ENCODE measurements around the gene TUBB. TPM values are rescaled to one million over a fixed set of nuclear protein-coding genes. Genes with fewer than 3 reads are reported as not detected.

TUBB gene
- total and polyA plus RNA-seq, 2 donors (not counting 1 experiment from before 2014, with no cell fraction given), result 102 to 295 TPM

DNA sequence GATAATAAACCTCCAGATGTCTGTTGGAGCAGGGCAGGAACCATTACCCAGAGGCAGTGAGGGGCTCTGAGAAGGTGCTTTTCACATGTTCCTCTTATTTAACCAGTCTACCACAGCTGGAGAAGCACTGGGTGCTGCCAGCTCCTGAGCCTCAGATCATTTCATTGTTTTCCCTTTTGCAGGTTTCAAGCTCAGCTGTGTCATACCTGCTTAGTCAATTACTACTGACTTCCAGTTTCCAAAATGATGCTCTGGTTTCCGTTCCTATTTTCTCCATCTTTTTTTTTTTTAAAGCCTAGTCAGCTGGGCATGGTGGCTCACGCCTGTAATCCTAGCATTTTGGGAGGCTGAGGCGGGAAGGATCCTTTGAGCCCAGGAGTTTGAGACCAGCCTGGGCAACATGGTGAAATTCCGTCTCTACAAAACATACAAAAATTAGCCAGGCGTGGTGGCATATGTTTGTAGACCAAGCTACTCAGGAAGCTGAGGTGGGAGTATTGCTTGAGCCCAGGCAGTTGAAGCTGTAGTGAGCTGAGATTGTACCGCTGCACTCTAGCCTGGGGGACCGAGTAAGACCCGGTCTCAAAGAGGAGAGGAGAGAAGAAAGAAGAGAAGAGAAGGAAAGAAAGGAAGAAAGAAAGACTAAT is 15.6 kb downstream of the TUBB start:
- peak; percentile 53 for ATAC-seq (ENCODE audit: low read depth)
- peaks cover 37 to 40% of the 10 kb centered on the region in 2 donors for H3K4me1 ChIP-seq (ENCODE audit: control insufficient read depth in 2 of 2, insufficient read depth in 2 of 2, low read length in 2 of 2)
- peaks cover 0 to 14% of the 10 kb centered on the region in 2 experiments for H3K36me3 ChIP-seq (replicated peaks in 1 of 2; ENCODE audit: control extremely low read depth in 1 of 2, control insufficient read depth in 1 of 2, extremely low read depth in 1 of 2, insufficient read depth in 2 of 2, low read length in 1 of 2)
- 39% methylated on average over 5 of the region's 8 CpGs for WGBS (ENCODE audit: insufficient coverage)
- intact Hi-C loops (cut with micrococcal nuclease), result no loop called here
- peak; percentile 76 for DNase-seq
- peak overlapping the region; percentile 55 for H3K27ac Mint-ChIP-seq
- H4K20me1 ChIP-seq (ENCODE audit: control insufficient read depth, insufficient read depth, low read length, poor library complexity, severe bottlenecking), result peaks cover 7% of the 10 kb centered on the region
- H3K9me3 ChIP-seq (ENCODE audit: control extremely low read depth in 1 of 3, control insufficient read depth in 2 of 3, insufficient read depth in 1 of 3, low read length in 2 of 3), result no peaks in the 10 kb centered on the region
- peak overlapping the region; percentile 49 for H3K4me2 ChIP-seq (replicated peaks; ENCODE audit: low read depth, low read length, poor library complexity, severe bottlenecking)
- no peaks in the 10 kb centered on the region for H3K9me3 Mint-ChIP-seq (ENCODE audit: insufficient read depth)
- peak overlapping the region in 1 of 2 donors; percentile 51 for H3K27ac ChIP-seq (ENCODE audit: low read length in 2 of 2)
- H3K27me3 ChIP-seq (replicated peaks in 1 of 4; ENCODE audit: control extremely low read depth in 1 of 4, control insufficient read depth in 3 of 4, insufficient read depth in 4 of 4, low read length in 3 of 4), result no peaks in the 10 kb centered on the region
- H3K9ac ChIP-seq (ENCODE audit: low read length), result peak overlapping the region; percentile 11
- peaks cover 20% of the 10 kb centered on the region for H3K79me2 ChIP-seq (ENCODE audit: control insufficient read depth, insufficient read depth, low read length)
- peak overlapping the region; percentile 57 for H3K4me3 Mint-ChIP-seq
- H3K4me3 ChIP-seq (ENCODE audit: control extremely low read depth in 1 of 5, extremely low read depth in 1 of 5, insufficient read depth in 1 of 5, low read depth in 2 of 5, low read length in 4 of 5), result no peak overlapping the region
- no peaks in the 10 kb centered on the region for H3K27me3 Mint-ChIP-seq
- TF ChIP-seq, protein P1, sequence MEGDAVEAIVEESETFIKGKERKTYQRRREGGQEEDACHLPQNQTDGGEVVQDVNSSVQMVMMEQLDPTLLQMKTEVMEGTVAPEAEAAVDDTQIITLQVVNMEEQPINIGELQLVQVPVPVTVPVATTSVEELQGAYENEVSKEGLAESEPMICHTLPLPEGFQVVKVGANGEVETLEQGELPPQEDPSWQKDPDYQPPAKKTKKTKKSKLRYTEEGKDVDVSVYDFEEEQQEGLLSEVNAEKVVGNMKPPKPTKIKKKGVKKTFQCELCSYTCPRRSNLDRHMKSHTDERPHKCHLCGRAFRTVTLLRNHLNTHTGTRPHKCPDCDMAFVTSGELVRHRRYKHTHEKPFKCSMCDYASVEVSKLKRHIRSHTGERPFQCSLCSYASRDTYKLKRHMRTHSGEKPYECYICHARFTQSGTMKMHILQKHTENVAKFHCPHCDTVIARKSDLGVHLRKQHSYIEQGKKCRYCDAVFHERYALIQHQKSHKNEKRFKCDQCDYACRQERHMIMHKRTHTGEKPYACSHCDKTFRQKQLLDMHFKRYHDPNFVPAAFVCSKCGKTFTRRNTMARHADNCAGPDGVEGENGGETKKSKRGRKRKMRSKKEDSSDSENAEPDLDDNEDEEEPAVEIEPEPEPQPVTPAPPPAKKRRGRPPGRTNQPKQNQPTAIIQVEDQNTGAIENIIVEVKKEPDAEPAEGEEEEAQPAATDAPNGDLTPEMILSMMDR (IDR thresholded peaks at IDR 0.05), result no peak
- TF ChIP-seq EZH2 (IDR thresholded peaks at IDR 0.05; ENCODE audit: borderline replicate concordance, insufficient read depth, low read depth, low read length, poor library complexity, severe bottlenecking), result no peak
- H3K4me1 Mint-ChIP-seq, result peaks cover 40% of the 10 kb centered on the region
- no peak overlapping the region for H2AFZ ChIP-seq (ENCODE audit: insufficient read depth, low read depth, low read length, poor library complexity, severe bottlenecking)
- ChIA-PET CTCF (interaction anchor here (1.2 to 22.5 kb wide), 7 partner anchors 9 to 254 kb away, joined by 3 to 963 read pairs (median 4); partner anchors contain the start of genes DHX16 and TUBB), POLR2A (interaction anchor here (0.6 to 0.9 kb wide), 4 partner anchors 14 to 136 kb away, joined by 3 to 9 read pairs (median 4); no protein-coding TSS in a partner anchor)

DNA sequence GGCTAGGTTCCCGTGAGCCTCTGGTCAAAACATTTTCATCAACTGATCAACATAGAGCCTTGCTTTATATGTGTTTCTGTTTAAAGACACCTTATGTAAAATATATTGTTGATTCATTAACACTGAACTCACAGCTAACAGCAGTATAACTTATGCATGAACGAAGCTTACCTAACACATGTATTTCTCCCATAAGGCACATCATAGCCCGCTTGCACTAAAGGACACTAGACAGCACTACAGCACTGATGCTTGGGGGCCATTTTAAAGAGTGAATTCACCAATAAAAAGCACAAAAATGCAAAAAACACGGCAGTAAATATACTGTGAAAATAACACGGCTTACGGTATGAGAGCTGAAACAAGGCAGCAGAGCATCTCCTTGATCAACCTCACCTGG is 18.4 kb downstream of the TUBB start:
- no peak overlapping the region for H3K27ac Mint-ChIP-seq
- H3K4me1 Mint-ChIP-seq, result peaks cover 55% of the 10 kb centered on the region
- peaks cover 4% of the 10 kb centered on the region for H3K79me2 ChIP-seq (ENCODE audit: control insufficient read depth, insufficient read depth, low read length)
- no peak overlapping the region for H3K4me3 Mint-ChIP-seq
- H3K9me3 ChIP-seq (ENCODE audit: control extremely low read depth in 1 of 3, control insufficient read depth in 2 of 3, insufficient read depth in 1 of 3, low read length in 2 of 3), result no peaks in the 10 kb centered on the region
- H3K9ac ChIP-seq (ENCODE audit: low read length), result no peak overlapping the region
- no peak overlapping the region for H2AFZ ChIP-seq (ENCODE audit: insufficient read depth, low read depth, low read length, poor library complexity, severe bottlenecking)
- H3K9me3 Mint-ChIP-seq (ENCODE audit: insufficient read depth), result no peaks in the 10 kb centered on the region
- H4K20me1 ChIP-seq (ENCODE audit: control insufficient read depth, insufficient read depth, low read length, poor library complexity, severe bottlenecking), result no peaks in the 10 kb centered on the region
- peaks cover 0 to 11% of the 10 kb centered on the region in 2 experiments for H3K36me3 ChIP-seq (replicated peaks in 1 of 2; ENCODE audit: control extremely low read depth in 1 of 2, control insufficient read depth in 1 of 2, extremely low read depth in 1 of 2, insufficient read depth in 2 of 2, low read length in 1 of 2)
- DNase-seq, result no peak
- ChIA-PET POLR2A (no interaction called here), CTCF (interaction anchor here (1.1 to 22.5 kb wide), 5 partner anchors 16 to 254 kb away, joined by 4 to 963 read pairs (median 5); partner anchors contain the start of gene DHX16)
- H3K27me3 ChIP-seq (replicated peaks in 1 of 4; ENCODE audit: control extremely low read depth in 1 of 4, control insufficient read depth in 3 of 4, insufficient read depth in 4 of 4, low read length in 3 of 4), result no peaks in the 10 kb centered on the region
- H3K4me3 ChIP-seq (ENCODE audit: control extremely low read depth in 1 of 5, extremely low read depth in 1 of 5, insufficient read depth in 1 of 5, low read depth in 2 of 5, low read length in 4 of 5), result no peak overlapping the region
- TF ChIP-seq, protein P1 (IDR thresholded peaks at IDR 0.05), result no peak
- TF ChIP-seq EZH2 (IDR thresholded peaks at IDR 0.05; ENCODE audit: borderline replicate concordance, insufficient read depth, low read depth, low read length, poor library complexity, severe bottlenecking), result no peak
- peaks cover 46 to 52% of the 10 kb centered on the region in 2 donors for H3K4me1 ChIP-seq (ENCODE audit: control insufficient read depth in 2 of 2, insufficient read depth in 2 of 2, low read length in 2 of 2)
- no peak overlapping the region for H3K27ac ChIP-seq (ENCODE audit: low read length in 2 of 2)
- no peak overlapping the region for H3K4me2 ChIP-seq (replicated peaks; ENCODE audit: low read depth, low read length, poor library complexity, severe bottlenecking)
- H3K27me3 Mint-ChIP-seq, result no peaks in the 10 kb centered on the region
- intact Hi-C loops (cut with micrococcal nuclease), result no loop called here
- 100% methylated on average over 1 of the region's 6 CpGs for WGBS (ENCODE audit: insufficient coverage)
- ATAC-seq (ENCODE audit: low read depth), result no peak

All from B cell (primary cell).